GM11168 (cell line): ENCODE data around the gene BTBD19.
"Not testable (repeated sequence)": the region's sequence is repeated elsewhere in the genome, so short reads cannot be mapped to it uniquely, and the experiment has no call there.

ENCODE experiments used
- in situ Hi-C: fragments of 300-500 bp; cut with MboI; formaldehyde crosslinking; loops from one replicate; pipeline ENCODE4 v1.12.0; 2022; ENCODE audit warnings: low sequenced_read_pairs; ENCODE audit not compliant: unreplicated experiment

BTBD19 gene

DNA sequence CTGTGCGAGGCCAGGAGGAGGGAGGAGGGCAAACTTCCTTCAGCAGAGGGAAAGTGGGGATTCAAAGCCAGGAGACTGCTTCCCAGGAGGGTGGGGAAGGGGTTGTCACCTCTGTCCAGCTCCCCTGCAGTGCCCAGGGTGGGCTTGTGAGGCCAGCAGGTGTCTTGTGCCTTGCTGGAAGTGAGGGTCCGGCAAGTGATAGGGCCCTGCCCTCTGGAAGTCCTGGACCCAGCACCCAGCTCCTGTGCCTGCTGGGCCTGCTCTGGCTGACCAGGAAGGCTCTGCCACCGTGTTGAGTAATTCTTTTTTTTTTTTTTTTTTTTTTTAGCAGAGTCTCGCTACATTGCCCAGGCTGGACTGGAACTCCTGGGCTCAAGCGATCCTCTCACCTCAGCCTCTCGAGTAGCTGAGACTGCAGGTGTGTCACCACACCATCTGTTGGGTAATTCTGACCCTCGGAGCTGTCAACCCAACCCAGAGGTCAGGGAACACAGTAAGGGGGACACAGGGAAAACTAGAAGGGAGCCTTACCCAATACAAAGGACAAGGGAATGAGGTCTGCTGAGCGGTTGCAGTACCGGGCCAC, 21.4 kb upstream of the BTBD19 start:
- in situ Hi-C loops, result no loop called here

DNA sequence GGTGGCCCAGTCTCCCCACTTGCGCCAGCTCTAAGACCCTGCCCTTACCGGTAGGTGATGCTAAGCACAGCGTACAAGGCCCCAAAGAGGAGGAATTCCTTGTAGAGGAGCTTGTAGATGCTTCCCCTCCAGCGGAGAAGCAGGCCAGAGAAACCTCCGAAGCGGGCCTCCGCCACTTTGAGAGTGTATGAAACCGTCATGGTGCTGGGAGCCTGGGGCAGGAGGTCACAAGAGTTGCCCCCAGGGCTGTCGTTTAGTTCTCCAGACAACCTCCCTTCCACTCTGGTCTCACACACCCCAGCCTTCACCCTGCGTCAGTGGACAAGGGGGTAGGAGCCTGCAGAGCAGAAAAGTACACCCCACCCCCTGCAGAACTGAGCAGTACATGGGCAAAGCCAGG, 20.8 kb upstream of the BTBD19 start:
- in situ Hi-C loops, result no loop called here

DNA sequence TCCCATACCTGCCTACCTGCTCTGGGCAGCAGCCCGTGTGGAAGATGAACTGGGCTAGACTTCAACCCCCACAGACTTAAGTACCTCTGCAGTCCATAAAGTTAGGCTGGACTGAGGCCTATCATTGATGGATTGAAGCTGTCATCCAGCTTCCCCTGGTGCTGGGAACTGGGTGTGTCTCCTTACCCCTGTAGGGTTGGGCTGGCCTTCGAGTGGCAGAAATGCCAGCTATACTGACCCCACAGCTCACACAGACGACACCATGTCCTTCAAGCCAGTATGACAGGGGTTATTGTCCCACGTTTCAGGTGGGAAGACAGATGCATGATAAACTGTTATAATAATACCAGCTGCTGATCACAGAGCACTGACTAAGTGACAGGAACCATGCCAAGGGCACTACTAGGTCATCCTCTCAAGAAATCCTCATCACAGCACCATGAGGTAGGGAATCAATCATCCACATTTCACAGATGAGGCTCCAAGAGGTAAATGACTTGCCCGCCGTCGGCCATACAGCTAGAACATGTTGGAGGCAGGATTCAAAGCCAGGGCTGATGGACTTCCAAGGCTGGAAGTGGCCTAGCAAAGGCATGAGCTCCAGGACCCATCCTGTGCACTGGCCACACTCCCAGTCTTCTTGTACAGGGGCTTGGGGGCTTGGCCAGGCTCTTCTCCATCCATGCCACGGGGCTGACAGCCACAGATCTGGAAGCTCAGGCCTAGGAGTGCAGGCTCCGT, 20.0 kb upstream of the BTBD19 start, which contains the start of gene BEST4:
Gene BEST4, minus strand, starts transcription at position 51 of the 741 bp plus-strand sequence. CDS start 465 bp downstream, outside the sequence.
- in situ Hi-C loops, result no loop called here

DNA sequence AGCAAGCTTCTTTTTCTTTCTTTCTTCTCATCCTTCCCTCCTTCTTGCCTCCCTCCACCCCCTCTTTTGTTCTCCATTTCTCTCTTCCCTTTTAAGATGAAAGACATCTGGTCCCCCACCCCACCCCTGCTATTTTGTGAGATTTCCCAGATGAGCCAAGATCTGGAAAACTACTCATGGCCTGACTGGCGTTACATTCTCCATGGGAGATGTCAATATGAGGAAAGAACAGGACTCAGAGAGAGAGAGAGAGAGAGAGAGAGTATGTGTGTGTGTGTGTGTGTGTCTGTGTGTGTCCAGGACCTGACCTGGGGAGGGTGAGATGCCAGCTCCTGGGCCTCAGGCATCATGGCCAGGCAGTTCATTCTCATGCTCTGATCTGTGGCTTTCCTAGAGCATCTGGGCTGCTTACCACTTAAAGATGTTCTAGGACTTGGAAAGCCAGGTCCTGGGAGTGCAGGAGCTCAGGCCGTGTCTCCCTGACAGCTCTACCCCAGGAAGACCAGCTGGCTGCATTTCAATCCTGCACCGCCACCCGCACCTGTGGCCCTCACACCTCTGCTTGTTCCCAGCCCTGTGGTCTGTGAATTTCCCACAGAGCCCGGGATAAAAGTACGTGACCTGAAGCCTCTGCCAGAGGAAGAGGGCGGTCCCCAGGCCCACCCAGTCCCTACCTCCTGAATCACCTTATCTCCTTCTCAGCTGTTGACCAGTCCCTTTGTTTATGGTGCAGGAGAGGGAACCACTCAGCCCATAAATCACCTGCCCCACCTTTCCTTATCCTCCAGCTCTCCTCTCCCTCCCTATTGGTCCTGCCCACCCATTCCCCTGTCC, 17.1 kb upstream of the BTBD19 start:
- in situ Hi-C loops, result no loop called here

DNA sequence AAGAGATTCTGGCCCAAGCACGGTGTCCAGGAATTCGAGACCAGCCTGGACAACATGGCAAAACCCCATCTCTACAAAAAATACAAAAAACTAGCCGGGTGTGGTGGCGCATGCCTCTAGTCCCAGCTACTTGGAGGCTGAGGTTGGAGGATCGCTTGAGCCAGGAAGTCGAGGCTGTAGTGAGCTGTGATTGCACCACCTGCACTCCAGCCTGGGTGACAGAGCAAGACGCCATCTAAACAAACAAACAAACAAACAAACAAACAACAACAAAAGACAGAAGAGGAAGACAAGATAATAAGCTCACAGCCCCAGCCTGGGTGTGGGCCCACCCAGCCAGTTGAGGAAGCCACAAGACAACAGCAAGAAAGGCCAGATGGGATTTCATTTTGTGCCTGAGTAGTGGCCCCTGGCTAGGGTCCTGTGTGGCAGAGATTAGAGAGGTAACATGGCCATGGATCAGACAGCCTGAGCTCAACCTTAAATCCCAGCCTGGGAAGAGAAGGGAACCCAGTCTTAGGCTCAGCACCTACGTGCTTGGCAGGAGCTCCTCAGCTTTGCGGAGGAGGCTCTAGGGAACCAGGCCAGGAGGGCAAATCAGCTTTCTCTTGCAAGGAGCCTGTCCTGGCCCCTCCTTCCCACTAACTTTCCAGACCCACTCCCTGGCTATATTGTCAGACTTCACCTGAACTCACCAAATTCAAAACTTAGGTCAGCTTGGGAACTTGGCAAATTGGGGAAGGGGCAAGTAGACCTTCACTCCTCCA, 15.4 kb upstream of the BTBD19 start:
- in situ Hi-C loops, result no loop called here

DNA sequence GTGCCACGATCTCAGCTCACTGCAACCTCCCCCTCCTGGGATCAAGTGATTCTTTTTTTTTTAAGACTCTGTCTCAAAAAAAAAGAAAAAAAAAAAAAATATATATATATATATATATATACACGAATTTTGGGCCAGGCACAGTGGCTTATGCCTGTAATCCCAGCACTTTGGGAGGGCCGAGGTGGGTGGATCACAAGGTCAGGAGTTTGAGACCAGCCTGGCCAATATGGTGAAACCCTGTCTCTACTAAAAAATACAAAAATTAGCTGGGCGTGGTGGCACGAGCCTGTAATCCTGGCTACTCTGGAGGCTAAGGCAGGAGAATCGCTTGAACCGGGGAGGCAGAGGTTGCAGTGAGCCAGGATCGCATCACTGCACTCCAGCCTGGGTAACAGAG, 10.4 kb upstream of the BTBD19 start:
- in situ Hi-C loops, result not testable (repeated sequence)

DNA sequence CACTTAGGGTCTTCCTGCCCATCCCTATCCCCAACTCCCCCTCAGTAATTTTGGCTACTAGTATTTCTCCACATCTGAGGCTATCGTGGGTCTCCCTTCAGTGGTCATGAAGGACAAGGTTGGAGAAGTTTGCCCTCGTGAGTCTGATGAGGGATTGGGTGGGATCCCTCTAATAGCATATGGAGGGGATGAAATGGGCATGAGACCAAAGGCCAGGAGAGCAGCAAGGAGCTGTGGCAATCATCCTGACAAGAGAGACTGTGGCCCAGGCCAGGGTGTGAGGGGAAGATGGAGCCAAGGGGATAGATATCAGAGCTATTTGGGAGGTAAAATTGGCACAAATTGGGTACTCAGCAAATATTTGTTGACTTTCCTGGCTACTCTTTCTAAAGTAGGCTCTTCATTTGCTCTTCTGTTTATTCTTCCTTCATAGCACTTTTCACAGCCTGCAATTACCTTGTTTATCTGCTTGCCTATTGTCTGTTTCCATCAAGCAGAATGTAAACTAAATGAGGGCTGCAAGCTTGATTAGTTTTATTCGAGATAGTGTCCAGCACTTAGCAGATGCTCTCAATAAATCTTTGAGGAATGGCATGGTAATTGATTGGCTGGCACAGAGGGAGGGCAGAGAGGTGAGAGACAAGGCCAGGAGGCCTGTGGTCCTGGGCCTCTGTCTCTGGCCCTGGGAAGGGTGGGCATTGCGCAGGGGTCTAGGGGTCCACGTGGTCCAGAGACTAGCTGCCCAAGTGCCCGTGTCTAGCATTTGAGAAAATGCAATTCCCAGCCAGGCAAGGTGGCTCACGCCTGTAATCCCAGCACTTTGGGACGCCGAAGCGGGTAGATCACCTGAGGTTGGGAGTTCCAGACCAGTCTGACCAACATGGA, 9.6 kb upstream of the BTBD19 start:
- in situ Hi-C loops, result no loop called here

DNA sequence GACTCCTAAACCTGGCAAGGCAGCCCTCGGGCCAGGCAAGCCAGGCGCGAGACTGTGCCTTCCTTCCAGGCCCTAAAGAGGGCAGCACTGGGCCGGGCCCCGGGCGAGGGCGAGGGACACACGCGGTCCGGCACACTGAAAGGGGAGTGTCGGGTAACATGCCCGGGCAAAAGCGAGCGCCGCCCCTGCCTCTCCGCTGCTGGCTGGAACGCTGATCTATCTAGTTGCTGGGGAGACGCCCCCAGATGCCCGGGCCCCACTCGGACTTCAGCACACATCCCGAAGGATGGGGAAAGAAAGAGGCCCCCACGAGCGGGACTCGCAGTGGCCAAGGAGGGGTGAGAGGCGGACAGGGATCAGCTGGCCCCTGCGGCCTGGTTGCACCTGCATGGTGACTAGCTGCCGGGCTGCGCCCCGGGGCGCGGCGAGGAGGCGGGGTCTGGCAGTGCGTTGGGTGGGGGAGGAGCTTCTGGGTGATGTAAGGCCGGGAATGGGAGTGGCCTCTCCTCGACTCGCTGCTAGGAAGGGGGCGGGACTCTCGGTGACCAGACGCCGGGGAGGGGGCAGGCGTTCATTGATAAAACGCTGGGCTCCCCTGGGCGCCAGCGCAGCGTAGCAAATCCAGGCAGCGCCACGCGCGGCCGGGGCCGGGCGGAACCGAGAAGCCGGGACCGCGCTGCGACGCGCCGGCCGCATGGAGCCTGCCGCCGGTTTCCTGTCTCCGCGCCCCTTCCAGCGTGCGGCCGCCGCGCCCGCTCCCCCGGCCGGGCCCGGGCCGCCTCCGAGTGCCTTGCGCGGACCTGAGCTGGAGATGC, 8.3 kb upstream of the BTBD19 start, which contains the start of gene PLK3:
Gene PLK3, plus strand, starts transcription at position 608 of the 815 bp plus-strand sequence. Its CDS starts 87 bp downstream, at position 695.
- in situ Hi-C loops, result no loop called here

DNA sequence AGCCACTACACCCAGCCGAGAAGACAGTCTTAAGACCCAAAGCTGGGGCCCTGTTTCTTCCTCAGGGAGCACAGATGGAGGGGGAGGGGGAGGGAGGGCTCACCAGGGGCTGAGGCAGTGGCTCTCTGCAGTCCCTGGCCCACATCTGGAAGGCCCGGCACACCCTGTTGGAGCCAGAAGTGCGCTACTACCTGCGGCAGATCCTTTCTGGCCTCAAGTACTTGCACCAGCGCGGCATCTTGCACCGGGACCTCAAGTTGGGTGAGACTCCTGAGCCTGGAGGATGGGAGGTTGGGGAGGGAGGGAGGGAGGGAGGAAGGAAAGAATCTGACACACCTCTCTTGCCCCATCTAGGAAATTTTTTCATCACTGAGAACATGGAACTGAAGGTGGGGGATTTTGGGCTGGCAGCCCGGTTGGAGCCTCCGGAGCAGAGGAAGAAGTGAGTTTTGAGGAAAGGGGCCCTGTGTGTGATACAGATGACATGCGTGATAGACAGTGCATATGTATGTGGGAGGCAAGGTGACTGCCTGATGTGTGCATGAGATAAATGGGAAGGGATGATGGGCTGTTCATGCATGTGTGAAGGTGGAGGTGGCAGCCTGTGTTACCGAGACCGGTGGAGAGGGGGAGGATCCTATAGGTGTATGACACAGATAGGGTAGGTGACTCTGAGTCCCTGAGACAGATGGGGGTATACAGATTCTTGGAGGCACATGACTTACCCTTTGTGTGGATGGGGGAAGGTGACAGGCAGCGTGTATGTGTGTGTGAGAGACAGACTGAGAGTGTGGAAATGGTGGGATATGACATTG, 6.6 kb upstream of the BTBD19 start:
- in situ Hi-C loops, result no loop called here

DNA sequence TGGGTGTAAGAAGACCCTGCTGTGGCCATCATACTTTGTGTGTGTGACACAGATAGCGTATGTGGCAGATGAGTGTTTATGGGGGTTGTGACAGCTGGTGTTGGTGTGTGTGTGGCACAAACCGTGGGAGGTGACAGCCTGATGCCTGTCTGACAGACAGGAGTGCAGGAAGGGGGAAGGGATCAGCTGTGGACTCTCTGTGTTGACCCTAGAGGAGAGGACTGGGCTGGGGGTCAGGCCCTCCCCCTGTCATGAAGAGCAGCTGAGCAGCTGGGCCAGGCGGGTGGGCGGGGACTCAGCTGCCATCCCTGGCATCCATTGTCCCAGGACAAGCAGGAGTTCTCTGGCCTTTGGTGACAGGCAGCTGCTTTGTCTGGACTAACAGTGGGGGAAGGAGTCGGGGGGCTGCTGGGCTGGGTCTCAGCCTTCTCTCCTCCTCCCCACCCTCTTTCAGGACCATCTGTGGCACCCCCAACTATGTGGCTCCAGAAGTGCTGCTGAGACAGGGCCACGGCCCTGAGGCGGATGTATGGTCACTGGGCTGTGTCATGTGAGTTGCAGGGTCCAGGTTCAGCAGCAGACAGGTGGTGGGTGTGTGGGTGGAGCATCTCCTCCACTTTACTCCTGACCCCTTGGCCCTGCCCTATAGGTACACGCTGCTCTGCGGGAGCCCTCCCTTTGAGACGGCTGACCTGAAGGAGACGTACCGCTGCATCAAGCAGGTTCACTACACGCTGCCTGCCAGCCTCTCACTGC, 5.8 kb upstream of the BTBD19 start:
- in situ Hi-C loops, result no loop called here

DNA sequence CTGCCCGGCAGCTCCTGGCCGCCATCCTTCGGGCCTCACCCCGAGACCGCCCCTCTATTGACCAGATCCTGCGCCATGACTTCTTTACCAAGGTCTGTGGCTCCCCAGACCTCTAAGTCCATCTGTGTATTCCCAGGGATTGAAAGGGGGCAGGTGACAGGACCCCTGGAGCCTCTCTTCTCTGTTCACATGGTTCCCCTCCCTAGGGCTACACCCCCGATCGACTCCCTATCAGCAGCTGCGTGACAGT, 5.3 kb upstream of the BTBD19 start:
- in situ Hi-C loops, result no loop called here

DNA sequence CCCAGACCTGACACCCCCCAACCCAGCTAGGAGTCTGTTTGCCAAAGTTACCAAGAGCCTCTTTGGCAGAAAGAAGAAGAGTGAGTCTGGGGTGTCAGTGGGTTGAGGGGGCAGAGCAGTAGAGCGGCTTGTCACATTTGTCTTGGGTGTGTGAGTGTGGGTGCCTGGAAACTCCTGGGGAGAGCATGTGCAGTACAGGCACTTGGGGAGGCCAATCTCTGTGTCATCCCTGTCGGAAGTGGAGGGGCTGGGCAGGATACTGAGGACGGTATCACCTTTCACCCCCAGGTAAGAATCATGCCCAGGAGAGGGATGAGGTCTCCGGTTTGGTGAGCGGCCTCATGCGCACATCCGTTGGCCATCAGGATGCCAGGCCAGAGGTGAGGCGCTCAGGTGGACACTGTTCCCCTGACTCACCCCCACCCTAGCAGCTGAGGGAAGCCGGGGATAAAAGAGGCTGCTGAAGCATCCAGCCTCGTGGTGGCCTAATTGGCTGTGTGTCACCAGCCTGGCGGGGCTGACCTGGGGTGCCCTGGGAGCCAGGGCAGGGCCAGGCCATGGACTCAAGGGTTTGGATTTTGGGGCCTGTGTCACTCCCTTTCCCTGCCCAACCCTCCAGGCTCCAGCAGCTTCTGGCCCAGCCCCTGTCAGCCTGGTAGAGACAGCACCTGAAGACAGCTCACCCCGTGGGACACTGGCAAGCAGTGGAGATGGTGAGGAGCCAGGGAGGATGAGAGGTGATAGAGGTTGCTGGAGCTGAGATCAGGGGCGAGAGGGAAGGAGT, 4.8 kb upstream of the BTBD19 start:
- in situ Hi-C loops, result no loop called here

DNA sequence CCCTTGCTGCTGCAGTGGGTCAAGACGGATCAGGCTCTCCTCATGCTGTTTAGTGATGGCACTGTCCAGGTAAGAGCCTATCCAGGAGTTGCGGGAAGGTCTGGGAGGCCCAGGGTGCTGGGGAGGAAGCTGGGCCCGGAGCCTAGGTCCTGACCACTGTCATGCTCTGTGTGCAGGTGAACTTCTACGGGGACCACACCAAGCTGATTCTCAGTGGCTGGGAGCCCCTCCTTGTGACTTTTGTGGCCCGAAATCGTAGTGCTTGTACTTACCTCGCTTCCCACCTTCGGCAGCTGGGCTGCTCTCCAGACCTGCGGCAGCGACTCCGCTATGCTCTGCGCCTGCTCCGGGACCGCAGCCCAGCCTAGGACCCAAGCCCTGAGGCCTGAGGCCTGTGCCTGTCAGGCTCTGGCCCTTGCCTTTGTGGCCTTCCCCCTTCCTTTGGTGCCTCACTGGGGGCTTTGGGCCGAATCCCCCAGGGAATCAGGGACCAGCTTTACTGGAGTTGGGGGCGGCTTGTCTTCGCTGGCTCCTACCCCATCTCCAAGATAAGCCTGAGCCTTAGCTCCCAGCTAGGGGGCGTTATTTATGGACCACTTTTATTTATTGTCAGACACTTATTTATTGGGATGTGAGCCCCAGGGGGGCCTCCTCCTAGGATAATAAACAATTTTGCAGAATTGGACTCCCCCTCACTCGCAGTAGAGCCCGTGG, 2.9 kb upstream of the BTBD19 start:
- in situ Hi-C loops, result no loop called here

DNA sequence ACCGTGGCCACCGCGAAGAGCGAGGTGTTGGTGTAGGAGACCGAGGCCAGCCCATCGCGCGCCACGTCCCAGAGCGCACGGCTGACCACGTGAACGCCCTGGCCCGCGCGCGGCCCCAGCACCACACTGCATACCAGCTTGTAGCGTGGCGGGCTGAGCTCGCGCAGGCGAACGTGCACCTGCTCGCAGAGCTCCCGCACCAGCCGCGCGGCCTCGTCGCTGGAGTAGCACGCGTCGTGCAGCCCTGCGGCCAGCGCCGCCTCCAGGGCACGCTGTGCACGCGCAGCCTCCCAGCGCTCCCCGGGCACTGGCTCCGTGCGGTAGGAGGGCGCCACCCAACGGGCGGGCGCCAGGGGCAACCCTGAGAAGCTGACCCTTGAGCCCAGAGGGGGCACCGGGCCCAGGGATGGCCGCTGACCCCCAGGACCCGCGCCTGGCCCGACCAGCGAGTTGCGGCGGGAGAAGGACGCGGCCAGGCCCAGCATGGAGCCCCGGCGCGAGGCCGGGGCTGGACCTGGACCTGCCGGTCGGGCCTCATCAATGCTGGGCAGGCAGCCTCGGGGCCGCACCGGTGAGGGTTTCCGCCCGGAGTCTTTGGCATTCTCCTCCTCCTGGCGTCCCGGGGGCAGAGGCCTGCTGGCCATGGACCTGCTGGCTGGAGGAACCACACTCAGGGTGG, 2.2 kb upstream of the BTBD19 start:
- in situ Hi-C loops, result no loop called here

DNA sequence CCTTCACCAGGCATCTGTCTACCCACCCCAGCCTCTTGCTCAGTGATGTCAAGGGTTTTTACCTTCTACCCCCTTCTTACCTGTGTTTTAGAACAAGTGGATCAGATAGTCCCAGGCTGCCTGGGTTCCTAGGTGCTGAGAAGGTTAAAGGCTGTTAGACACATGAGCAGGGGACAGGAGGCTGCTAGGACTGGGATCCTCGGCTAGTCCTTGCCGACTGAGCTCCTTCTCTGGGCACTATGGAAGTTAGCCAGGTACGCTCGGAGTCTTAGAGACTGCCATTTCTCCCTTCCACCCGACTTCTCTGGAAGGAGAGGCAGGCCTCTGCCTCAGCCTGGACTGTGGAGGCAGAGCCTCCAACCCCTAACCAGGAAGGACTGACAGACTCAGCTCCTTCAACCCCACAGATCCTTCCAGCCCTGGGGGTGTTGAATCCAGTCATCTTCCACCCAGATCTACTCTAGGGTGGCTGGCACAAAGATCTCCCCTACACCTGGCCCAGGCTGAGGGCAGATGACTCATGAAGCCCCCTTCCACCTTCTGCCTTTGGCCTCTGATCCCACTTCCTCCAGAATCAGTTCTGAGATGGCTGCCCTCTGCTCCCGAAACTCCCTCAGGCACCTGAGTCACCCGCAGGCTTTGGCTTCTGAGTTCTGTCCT, 1.5 kb upstream of the BTBD19 start, which contains the start of gene DYNLT4:
Gene DYNLT4, minus strand, starts transcription at position 648 of the 660 bp plus-strand sequence. CDS start 683 bp downstream, outside the sequence.
- in situ Hi-C loops, result no loop called here
